Measurements from ENCODE around the gene SLC13A5. TPM values are rescaled to one million over a fixed set of nuclear protein-coding genes. Genes with fewer than 3 reads are reported as not detected.

SLC13A5 gene
- total RNA-seq, 1 experiment from 2014 or later: 3.1 TPM

GRCh38 chr17:6668727-6669425 lies 44.3 kb downstream of the SLC13A5 start:
- Mint-ChIP-seq H3K4me3 (ENCODE audit: low read depth, unreplicated experiment) (peak overlapping the region; percentile 68), H3K27ac (ENCODE audit: unreplicated experiment) (peak overlapping the region; percentile 85), H3K4me1 (ENCODE audit: low read depth, unreplicated experiment) (peaks cover 15% of the 10 kb centered on the region), H3K9me3 (ENCODE audit: low read depth, unreplicated experiment) (no peaks in the 10 kb centered on the region), H3K36me3 (ENCODE audit: insufficient read depth, unreplicated experiment) (peaks cover 11% of the 10 kb centered on the region), H3K27me3 (ENCODE audit: unreplicated experiment) (no peaks in the 10 kb centered on the region)
- TF ChIP-seq, protein P1, sequence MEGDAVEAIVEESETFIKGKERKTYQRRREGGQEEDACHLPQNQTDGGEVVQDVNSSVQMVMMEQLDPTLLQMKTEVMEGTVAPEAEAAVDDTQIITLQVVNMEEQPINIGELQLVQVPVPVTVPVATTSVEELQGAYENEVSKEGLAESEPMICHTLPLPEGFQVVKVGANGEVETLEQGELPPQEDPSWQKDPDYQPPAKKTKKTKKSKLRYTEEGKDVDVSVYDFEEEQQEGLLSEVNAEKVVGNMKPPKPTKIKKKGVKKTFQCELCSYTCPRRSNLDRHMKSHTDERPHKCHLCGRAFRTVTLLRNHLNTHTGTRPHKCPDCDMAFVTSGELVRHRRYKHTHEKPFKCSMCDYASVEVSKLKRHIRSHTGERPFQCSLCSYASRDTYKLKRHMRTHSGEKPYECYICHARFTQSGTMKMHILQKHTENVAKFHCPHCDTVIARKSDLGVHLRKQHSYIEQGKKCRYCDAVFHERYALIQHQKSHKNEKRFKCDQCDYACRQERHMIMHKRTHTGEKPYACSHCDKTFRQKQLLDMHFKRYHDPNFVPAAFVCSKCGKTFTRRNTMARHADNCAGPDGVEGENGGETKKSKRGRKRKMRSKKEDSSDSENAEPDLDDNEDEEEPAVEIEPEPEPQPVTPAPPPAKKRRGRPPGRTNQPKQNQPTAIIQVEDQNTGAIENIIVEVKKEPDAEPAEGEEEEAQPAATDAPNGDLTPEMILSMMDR (IDR thresholded peaks at IDR 0.05; ENCODE audit: unreplicated experiment): no peak
- CTCF ChIA-PET: interaction anchor here (1.0 to 1.4 kb wide), 3 partner anchors 15 to 336 kb away, joined by 3 read pairs; partner anchors contain the start of gene SLC13A5
- no TSS peak for BruUV-seq (replicated peaks)
- peak; percentile 21 for DNase-seq
- intact Hi-C loops (cut with micrococcal nuclease; ENCODE audit: unreplicated experiment): loop anchor here (5.0 kb wide), 3 partner anchors 173 to 338 kb away; no protein-coding TSS in a partner anchor

GRCh38 chr17:6668219-6668618 lies 45.0 kb downstream of the SLC13A5 start:
- H3K9me3 Mint-ChIP-seq (ENCODE audit: low read depth, unreplicated experiment): no peaks in the 10 kb centered on the region
- peaks cover 15% of the 10 kb centered on the region for H3K4me1 Mint-ChIP-seq (ENCODE audit: low read depth, unreplicated experiment)
- no peaks in the 10 kb centered on the region for H3K27me3 Mint-ChIP-seq (ENCODE audit: unreplicated experiment)
- no TSS peak for BruUV-seq (replicated peaks)
- no peak for DNase-seq
- H3K4me3 Mint-ChIP-seq (ENCODE audit: low read depth, unreplicated experiment): no peak overlapping the region
- CTCF ChIA-PET: no interaction called here
- peaks cover 11% of the 10 kb centered on the region for H3K36me3 Mint-ChIP-seq (ENCODE audit: insufficient read depth, unreplicated experiment)
- no peak overlapping the region for H3K27ac Mint-ChIP-seq (ENCODE audit: unreplicated experiment)
- TF ChIP-seq, protein P1 (IDR thresholded peaks at IDR 0.05; ENCODE audit: unreplicated experiment): no peak
- intact Hi-C loops (cut with micrococcal nuclease; ENCODE audit: unreplicated experiment): loop anchor here (5.0 kb wide), 3 partner anchors 174 to 339 kb away; no protein-coding TSS in a partner anchor

DNA sequence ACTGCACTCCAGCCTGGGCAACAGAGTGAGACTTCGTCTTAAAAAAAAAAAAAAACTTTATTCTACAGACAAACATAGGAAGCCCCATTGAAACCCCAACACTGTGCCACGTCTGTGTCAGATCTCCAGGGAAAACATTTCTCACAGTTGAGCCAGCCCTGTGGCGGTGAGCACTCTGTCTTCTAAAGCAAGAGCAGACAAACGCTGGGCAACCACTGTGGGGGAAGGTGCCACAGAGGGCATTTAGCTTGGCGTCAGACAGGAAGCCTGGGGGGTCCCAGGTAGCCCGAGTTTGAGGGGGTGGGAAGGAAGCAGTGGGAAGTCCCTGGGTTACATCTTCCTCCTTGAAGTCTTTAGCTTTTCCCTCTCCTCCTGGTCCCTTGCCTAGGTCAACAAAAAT lies 45.7 kb downstream of the SLC13A5 start:
- intact Hi-C loops (cut with micrococcal nuclease; ENCODE audit: unreplicated experiment): loop anchor here (5.0 kb wide), 3 partner anchors 175 to 340 kb away; no protein-coding TSS in a partner anchor
- Mint-ChIP-seq H3K4me3 (ENCODE audit: low read depth, unreplicated experiment) (no peak overlapping the region), H3K36me3 (ENCODE audit: insufficient read depth, unreplicated experiment) (peaks cover 11% of the 10 kb centered on the region), H3K4me1 (ENCODE audit: low read depth, unreplicated experiment) (peaks cover 15% of the 10 kb centered on the region), H3K9me3 (ENCODE audit: low read depth, unreplicated experiment) (no peaks in the 10 kb centered on the region), H3K27ac (ENCODE audit: unreplicated experiment) (no peak overlapping the region), H3K27me3 (ENCODE audit: unreplicated experiment) (peaks cover 7% of the 10 kb centered on the region)
- DNase-seq: no peak
- CTCF ChIA-PET: no interaction called here
- no TSS peak for BruUV-seq (replicated peaks)
- TF ChIP-seq, protein P1 (IDR thresholded peaks at IDR 0.05; ENCODE audit: unreplicated experiment): no peak

DNA sequence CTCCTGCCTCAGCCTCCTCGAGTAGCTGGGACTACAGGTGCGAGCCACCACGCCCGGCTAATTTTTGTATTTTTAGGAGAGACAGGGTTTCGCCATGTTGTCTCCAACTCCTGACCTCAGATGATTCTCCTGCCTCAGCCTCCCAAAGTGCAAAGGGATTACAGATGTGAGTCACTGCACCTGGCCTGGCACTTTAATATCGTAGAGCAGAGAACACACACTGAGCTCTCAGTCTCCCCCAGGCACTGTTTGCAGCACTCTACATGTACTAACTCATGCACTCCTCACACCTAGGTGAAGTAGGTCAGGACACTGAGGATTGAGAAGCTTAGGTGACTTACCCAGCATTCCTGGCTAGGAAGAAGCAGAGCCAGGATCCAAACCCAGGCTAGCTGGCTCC lies 46.6 kb downstream of the SLC13A5 start:
- intact Hi-C loops (cut with micrococcal nuclease; ENCODE audit: unreplicated experiment): loop anchor here (5.0 kb wide), 3 partner anchors 176 to 341 kb away; no protein-coding TSS in a partner anchor
- peaks cover 13% of the 10 kb centered on the region for H3K27me3 Mint-ChIP-seq (ENCODE audit: unreplicated experiment)
- CTCF ChIA-PET: interaction anchor here (0.5 to 1.4 kb wide), 5 partner anchors 10 to 381 kb away, joined by 3 to 6 read pairs (median 3); no protein-coding TSS in a partner anchor
- no peak overlapping the region for H3K4me3 Mint-ChIP-seq (ENCODE audit: low read depth, unreplicated experiment)
- H3K36me3 Mint-ChIP-seq (ENCODE audit: insufficient read depth, unreplicated experiment): peaks cover 11% of the 10 kb centered on the region
- no TSS peak for BruUV-seq (replicated peaks)
- no peak for DNase-seq
- no peak overlapping the region for H3K27ac Mint-ChIP-seq (ENCODE audit: unreplicated experiment)
- TF ChIP-seq, protein P1 (IDR thresholded peaks at IDR 0.05; ENCODE audit: unreplicated experiment): no peak
- peaks cover 15% of the 10 kb centered on the region for H3K4me1 Mint-ChIP-seq (ENCODE audit: low read depth, unreplicated experiment)
- no peaks in the 10 kb centered on the region for H3K9me3 Mint-ChIP-seq (ENCODE audit: low read depth, unreplicated experiment)
